Measurements from ENCODE around the gene TPPP3.

DNA sequence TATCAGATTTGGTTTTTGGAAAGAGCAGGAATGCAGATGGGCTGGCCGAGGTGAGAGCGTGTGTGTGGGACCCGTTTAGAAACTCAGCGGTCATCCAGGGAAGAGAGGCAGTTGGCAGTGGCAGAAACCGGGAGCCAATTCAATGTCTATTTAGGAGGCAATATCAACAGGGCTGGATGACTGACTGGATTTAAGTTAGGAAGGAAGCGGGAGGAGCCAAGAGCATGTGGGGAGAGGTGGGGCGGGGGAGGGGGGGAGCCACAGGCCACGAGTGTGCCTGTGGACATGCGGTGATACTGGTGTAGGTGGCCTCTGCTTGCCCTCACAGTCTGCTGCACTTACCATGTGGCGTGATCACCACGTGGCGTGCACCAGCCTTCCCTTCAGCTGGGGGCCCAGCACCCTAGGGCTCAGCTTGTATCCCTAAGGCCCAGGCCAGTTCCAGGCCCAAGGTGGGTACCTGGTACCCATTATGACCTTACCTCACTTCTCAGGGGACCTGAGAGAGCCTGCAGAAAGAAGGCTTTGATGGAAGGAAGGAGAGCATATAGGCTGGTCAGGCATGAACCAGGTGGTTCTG, 10.8 kb upstream of the TPPP3 start:
- TF ChIP-seq CTCF (IDR thresholded peaks at IDR 0.05) (no peak), POLR2A (IDR thresholded peaks at IDR 0.05) (no peak)
